GM12878 (cell line): ENCODE measurements around the gene AGAP3.

Source experiments
- GABPA ChIP-seq: IDR thresholded peaks from 2 replicates; pipeline ENCODE4 v1.6.1; 2014; ENCODE audit warnings: antibody characterized with exemption, low read depth, mild to moderate bottlenecking, inconsistent platforms
- GATAD2B ChIP-seq: fragments of 450-650 bp; conservative IDR thresholded peaks from 2 replicates; pipeline ENCODE4 v1.6.1; 2017; ENCODE audit warnings: low read depth, mild to moderate bottlenecking, moderate library complexity
- PAX5 ChIP-seq: IDR thresholded peaks from 2 replicates; pipeline ENCODE4 v1.6.1; 2011; ENCODE audit warnings: low read depth, low read length, borderline replicate concordance
- POLR2A ChIP-seq: IDR thresholded peaks from 2 replicates; pipeline ENCODE4 v1.6.1; 2011; ENCODE audit warnings: low read depth, mild to moderate bottlenecking, low read length
- POLR2AphosphoS5 ChIP-seq: IDR thresholded peaks from 2 replicates; pipeline ENCODE4 v1.6.1; 2011; ENCODE audit warnings: mild to moderate bottlenecking, low read length, inconsistent platforms
- RAD21 ChIP-seq: IDR thresholded peaks from 2 replicates; pipeline ENCODE4 v1.6.1; 2011; ENCODE audit warnings: mild to moderate bottlenecking, low read depth, low read length, moderate library complexity; ENCODE audit not compliant: insufficient read depth
- STAT1 ChIP-seq: fragments of 450-650 bp; conservative IDR thresholded peaks from 2 replicates; pipeline ENCODE4 v1.6.1; 2014; ENCODE audit warnings: antibody characterized with exemption, mild to moderate bottlenecking
- TAF1 ChIP-seq: IDR thresholded peaks from 2 replicates; pipeline ENCODE4 v1.6.1; 2011; ENCODE audit warnings: mild to moderate bottlenecking, low read depth, low read length, borderline replicate concordance
- ZNF207 ChIP-seq: fragments of 450-650 bp; IDR thresholded peaks from 2 replicates; pipeline ENCODE4 v1.6.1; 2014; ENCODE audit warnings: antibody characterized with exemption, mild to moderate bottlenecking, borderline replicate concordance
- TF ChIP-seq, protein P1 (sequence below), 3 experiments: IDR thresholded peaks in 2 of 3; conservative IDR thresholded peaks in 1 of 3; 2 replicates each; pipeline ENCODE4 v1.5.1; 2011; ENCODE audit warnings: low read depth in 3 of 3, low read length in 3 of 3, mild to moderate bottlenecking in 3 of 3, control low read depth in 2 of 3, moderate library complexity in 2 of 3, inconsistent platforms in 1 of 3, mixed read lengths in 1 of 3; ENCODE audit not compliant: control insufficient read depth in 2 of 3, insufficient read depth in 1 of 3; ENCODE audit errors: extremely low read depth in 1 of 3

DNA sequence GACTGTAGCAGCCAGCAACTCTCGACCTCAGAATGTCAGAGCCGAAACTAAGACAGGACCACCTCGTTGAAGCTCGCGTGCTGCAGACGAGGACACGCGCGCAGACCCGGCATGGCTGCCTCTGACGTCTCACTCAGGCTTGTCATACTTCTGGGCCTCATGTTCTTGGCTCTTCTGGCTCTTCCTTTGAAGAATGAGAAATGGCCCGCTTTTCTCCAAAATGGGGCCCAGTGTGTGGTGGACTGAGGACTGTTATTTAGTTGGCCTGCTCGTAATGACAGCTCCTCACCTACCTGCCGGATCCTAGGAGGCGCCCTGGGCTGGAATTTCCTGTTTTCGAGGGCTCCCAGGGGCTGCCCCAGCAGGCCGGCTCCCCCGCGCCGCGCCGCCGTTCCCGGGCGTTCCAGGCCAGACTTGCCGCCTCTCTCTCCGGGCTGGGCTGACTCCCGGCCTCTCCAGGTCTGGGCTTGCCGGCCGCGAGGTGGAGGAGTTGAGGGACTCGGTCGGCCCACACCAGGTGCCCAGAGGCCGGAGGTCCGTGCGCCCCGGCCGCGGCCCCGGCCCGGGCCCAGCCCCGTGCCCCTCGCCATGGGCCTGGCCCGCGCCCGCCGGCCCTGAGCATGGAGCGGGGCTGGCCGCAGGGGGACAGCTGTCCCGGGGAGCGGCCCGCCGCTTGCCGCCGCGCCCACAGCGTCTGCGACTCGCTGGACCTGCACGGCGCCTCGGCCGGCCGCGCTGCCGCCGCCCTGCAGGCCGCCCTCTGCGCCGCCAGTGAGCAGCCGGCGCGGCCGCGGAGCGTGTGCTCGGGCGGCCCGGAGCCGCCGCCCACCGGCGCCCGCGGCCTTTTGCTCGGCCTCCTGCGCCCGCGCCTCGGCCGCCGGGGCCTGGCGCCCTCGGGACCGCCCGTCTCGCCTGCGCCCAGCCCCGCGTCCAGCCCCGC is 28.1 kb downstream of the AGAP3 start:
- TF ChIP-seq STAT1 (no peak), TAF1 (no peak), GABPA (no peak), GATAD2B (no peak), POLR2AphosphoS5 (no peak), POLR2A (no peak), PAX5 (no peak), ZNF207 (no peak), RAD21 (no peak)
- TF ChIP-seq, protein P1, sequence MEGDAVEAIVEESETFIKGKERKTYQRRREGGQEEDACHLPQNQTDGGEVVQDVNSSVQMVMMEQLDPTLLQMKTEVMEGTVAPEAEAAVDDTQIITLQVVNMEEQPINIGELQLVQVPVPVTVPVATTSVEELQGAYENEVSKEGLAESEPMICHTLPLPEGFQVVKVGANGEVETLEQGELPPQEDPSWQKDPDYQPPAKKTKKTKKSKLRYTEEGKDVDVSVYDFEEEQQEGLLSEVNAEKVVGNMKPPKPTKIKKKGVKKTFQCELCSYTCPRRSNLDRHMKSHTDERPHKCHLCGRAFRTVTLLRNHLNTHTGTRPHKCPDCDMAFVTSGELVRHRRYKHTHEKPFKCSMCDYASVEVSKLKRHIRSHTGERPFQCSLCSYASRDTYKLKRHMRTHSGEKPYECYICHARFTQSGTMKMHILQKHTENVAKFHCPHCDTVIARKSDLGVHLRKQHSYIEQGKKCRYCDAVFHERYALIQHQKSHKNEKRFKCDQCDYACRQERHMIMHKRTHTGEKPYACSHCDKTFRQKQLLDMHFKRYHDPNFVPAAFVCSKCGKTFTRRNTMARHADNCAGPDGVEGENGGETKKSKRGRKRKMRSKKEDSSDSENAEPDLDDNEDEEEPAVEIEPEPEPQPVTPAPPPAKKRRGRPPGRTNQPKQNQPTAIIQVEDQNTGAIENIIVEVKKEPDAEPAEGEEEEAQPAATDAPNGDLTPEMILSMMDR (IDR thresholded peaks at IDR 0.05 in 2 of 3, conservative IDR thresholded peaks at IDR 0.05 in 1 of 3; ENCODE audit: control insufficient read depth in 2 of 3, extremely low read depth in 1 of 3, insufficient read depth in 1 of 3, low read depth in 3 of 3, low read length in 3 of 3), result no peak
